SK-N-SH treated with all-trans-retinoic acid at 6 μM for 48 hours (cell line): ENCODE results near the gene LAMA2.

Source experiments
- ARNTL ChIP-seq: fragments of 450-650 bp; formaldehyde crosslinking; IDR thresholded peaks from 2 replicates; pipeline ENCODE4 v1.5.0; 2020; ENCODE audit warnings: low read depth, mild to moderate bottlenecking, moderate library complexity, borderline replicate concordance
- ZC3H10 ChIP-seq: fragments of 250-450 bp; sonication (Bioruptor Pico); IDR thresholded peaks from 2 replicates; pipeline ENCODE4 v1.5.1; 2021; ENCODE audit warnings: mild to moderate bottlenecking, moderate library complexity

GRCh38 chr6:129510950-129511349 lies 628.0 kb downstream of the LAMA2 start:
- no peak for TF ChIP-seq ARNTL (CRISPR knock-in tag)
- no peak for TF ChIP-seq ZC3H10 (CRISPR knock-in tag)
